Neural progenitor cell (in vitro differentiated cells): Measurements from ENCODE around the gene NEDD4L.

Experiments used
- EZH2 ChIP-seq: fragments of 200-600 bp; sonication (generic); IDR thresholded peaks from 2 replicates; pipeline ENCODE4 v1.6.1; 2017; ENCODE audit warnings: antibody characterized with exemption, mild to moderate bottlenecking, moderate library complexity
- EZH2phosphoT487 ChIP-seq: fragments of 200-600 bp; sonication (generic); IDR thresholded peaks from 2 replicates; pipeline ENCODE4 v1.6.1; 2017; ENCODE audit warnings: antibody characterized with exemption
- TF ChIP-seq, protein P1 (sequence below): fragments of 200-600 bp; sonication (generic); IDR thresholded peaks from 2 replicates; pipeline ENCODE4 v1.5.1; 2017; ENCODE audit warnings: antibody characterized with exemption, mild to moderate bottlenecking

DNA sequence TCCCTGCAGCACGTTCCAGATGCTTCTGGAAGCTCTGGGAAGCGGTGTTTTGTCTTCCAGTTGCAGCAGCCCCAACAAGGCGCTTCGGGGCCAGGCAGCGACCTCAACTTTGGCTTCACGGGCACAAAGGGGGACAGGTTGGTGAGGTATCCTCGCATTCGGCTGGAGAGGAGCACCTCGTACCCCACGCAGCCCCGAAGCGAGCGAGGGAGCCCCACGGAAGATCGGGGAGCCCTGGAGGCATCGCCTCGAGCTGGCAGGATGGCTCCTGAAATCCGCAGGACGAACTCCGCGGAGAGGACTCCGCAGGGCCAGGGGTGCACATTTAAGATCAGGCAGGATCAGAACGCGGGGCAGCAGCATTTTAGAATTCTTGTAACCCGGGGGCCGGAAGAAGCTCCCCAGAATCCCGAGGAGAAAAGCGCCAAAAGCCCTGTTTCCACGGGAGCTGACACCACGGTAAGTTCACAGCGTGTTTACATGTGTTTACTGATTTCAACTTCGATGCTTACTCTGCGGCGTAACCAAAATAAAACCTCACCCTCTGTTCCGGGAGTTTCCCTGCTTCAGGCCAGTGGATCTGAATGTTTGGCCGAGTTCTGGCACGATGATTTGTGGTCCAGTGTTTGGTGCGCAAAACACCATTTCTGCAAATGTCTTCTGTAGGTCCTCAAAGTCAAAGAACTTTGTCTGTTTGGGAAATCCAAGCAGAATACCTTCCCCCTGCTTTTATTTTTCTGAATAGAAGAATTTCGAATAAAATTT, 212.5 kb downstream of the NEDD4L start:
- no peak for TF ChIP-seq EZH2
- TF ChIP-seq, protein P1, sequence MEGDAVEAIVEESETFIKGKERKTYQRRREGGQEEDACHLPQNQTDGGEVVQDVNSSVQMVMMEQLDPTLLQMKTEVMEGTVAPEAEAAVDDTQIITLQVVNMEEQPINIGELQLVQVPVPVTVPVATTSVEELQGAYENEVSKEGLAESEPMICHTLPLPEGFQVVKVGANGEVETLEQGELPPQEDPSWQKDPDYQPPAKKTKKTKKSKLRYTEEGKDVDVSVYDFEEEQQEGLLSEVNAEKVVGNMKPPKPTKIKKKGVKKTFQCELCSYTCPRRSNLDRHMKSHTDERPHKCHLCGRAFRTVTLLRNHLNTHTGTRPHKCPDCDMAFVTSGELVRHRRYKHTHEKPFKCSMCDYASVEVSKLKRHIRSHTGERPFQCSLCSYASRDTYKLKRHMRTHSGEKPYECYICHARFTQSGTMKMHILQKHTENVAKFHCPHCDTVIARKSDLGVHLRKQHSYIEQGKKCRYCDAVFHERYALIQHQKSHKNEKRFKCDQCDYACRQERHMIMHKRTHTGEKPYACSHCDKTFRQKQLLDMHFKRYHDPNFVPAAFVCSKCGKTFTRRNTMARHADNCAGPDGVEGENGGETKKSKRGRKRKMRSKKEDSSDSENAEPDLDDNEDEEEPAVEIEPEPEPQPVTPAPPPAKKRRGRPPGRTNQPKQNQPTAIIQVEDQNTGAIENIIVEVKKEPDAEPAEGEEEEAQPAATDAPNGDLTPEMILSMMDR, result no peak
- TF ChIP-seq EZH2phosphoT487, result no peak
